Endothelial cell of umbilical vein (primary cell): Measurements from ENCODE around the gene MAN2C1. TPM values are rescaled to one million over a fixed set of nuclear protein-coding genes. Genes with fewer than 3 reads are reported as not detected.
"Not testable (repeated sequence)": the region's sequence is repeated elsewhere in the genome, so short reads cannot be mapped to it uniquely, and the experiment has no call there.

Experiments used
- BruUV-seq: library from RNA; stranded (reverse); fragments of 400-500 nt; replicated peaks from 2 replicates; lab custom pipeline; 2021; lab: Mats Ljungman, UMichigan
- CTCF ChIA-PET: fragments of 300-600, 350-600 bp; sonication (Branson Sonifier 250); formaldehyde crosslinking; loops from one replicate; lab custom pipeline; 2021; ENCODE audit warnings: antibody characterized with exemption, inconsistent platforms; lab: Charles Lee
- POLR2A ChIA-PET: fragments of 300-600, 350-600 bp; sonication (Branson Sonifier 250); formaldehyde crosslinking; loops from one replicate; lab custom pipeline; 2021; ENCODE audit warnings: antibody characterized with exemption, inconsistent platforms; lab: Charles Lee
- DNase-seq: peaks from one replicate; pipeline ENCODE4 v3.0.0-alpha.2; 2011; ENCODE audit warnings: low read depth, low spot score
- FAIRE-seq: peaks from 2 replicates; lab custom pipeline; 2011; peaks lifted over from hg19 to GRCh38; lab: Jason Lieb, UNC
- H2AFZ ChIP-seq: 2 replicates; pipeline ENCODE4 v1.6.0; 2012; ENCODE audit warnings: low read depth, low read length, control low read depth, inconsistent platforms
- H3K27ac ChIP-seq: 2 replicates; pipeline ENCODE4 v1.5.1; 2011; ENCODE audit warnings: low read depth, mild to moderate bottlenecking, control low read depth, low read length, moderate library complexity; ENCODE audit not compliant: insufficient read depth
- H3K27me3 ChIP-seq, 2 experiments: 2 replicates each; pipeline versions ENCODE4 v1.6.0 to v1.6.1; 2011; ENCODE audit warnings: low read length in 2 of 2, mixed read lengths in 1 of 2; ENCODE audit not compliant: control insufficient read depth in 2 of 2, insufficient read depth in 2 of 2
- H3K36me3 ChIP-seq, 2 experiments: 2 replicates in 1 of 2; 3 replicates in 1 of 2; pipeline ENCODE4 v1.5.1; 2011; ENCODE audit warnings: low read length in 2 of 2, mild to moderate bottlenecking in 1 of 2, moderate library complexity in 1 of 2; ENCODE audit not compliant: control insufficient read depth in 2 of 2, insufficient read depth in 2 of 2; ENCODE audit errors: extremely low read depth in 1 of 2
- H3K4me1 ChIP-seq: 3 replicates; pipeline ENCODE4 v1.5.1; 2011; ENCODE audit warnings: mild to moderate bottlenecking, low read length; ENCODE audit not compliant: control insufficient read depth, insufficient read depth; ENCODE audit errors: extremely low read depth
- H3K4me2 ChIP-seq: 2 replicates; pipeline ENCODE4 v1.6.1; 2011; ENCODE audit warnings: low read length, control low read depth, mixed read lengths; ENCODE audit not compliant: insufficient read depth
- H3K4me3 ChIP-seq, 3 experiments: fragments of 200-600 bp in 1 of 3; sonication (generic), shearing (Covaris generic) in 1 of 3; replicated peaks in 1 of 3; 2 replicates each; pipeline ENCODE4 v1.5.1; 2011 to 2016; ENCODE audit warnings: control low read depth in 3 of 3, low read length in 3 of 3, mild to moderate bottlenecking in 2 of 3, inconsistent platforms in 1 of 3, low read depth in 1 of 3, moderate library complexity in 1 of 3; ENCODE audit not compliant: insufficient read depth in 1 of 3
- H3K79me2 ChIP-seq: 2 replicates; pipeline ENCODE4 v1.6.0; 2012; ENCODE audit warnings: low read length, inconsistent platforms; ENCODE audit not compliant: control insufficient read depth, insufficient read depth
- H3K9ac ChIP-seq: replicated peaks from 2 replicates; pipeline ENCODE3; 2011; ENCODE audit warnings: low read length, control low read depth; ENCODE audit not compliant: insufficient read depth; ENCODE audit errors: extremely low read depth
- H3K9me1 ChIP-seq: replicated peaks from 3 replicates; pipeline ENCODE4 v1.6.0; 2011; ENCODE audit warnings: mild to moderate bottlenecking, low read length; ENCODE audit not compliant: control insufficient read depth, insufficient read depth; ENCODE audit errors: extremely low read depth
- H3K9me3 ChIP-seq: replicated peaks from 2 replicates; pipeline ENCODE4 v1.5.1; 2012; ENCODE audit warnings: low read length, inconsistent platforms; ENCODE audit not compliant: control insufficient read depth, insufficient read depth
- H4K20me1 ChIP-seq: replicated peaks from 2 replicates; pipeline ENCODE3; 2011; ENCODE audit warnings: mild to moderate bottlenecking, low read length; ENCODE audit not compliant: control insufficient read depth, insufficient read depth; ENCODE audit errors: extremely low read depth
- EZH2 ChIP-seq: IDR thresholded peaks from 2 replicates; pipeline ENCODE4 v1.6.1; 2012; ENCODE audit warnings: borderline replicate concordance, low read depth, mild to moderate bottlenecking, moderate library complexity, low read length, inconsistent platforms; ENCODE audit not compliant: severe bottlenecking
- FOS ChIP-seq: IDR thresholded peaks from 2 replicates; pipeline ENCODE4 v1.6.1; 2011; ENCODE audit warnings: mild to moderate bottlenecking, low read length, moderate library complexity, borderline replicate concordance; ENCODE audit not compliant: insufficient read depth
- GATA2 ChIP-seq: IDR thresholded peaks from 2 replicates; pipeline ENCODE4 v1.7.0; 2011; ENCODE audit warnings: low read depth, mild to moderate bottlenecking, moderate library complexity, mixed read lengths, low read length; ENCODE audit not compliant: insufficient read length, insufficient read depth
- JUN ChIP-seq: IDR thresholded peaks from 2 replicates; pipeline ENCODE4 v1.6.1; 2011; ENCODE audit warnings: borderline replicate concordance, low read depth; ENCODE audit not compliant: insufficient read length, insufficient read depth
- MYC ChIP-seq: IDR thresholded peaks from one replicate; pipeline ENCODE4 v1.6.1; 2011; ENCODE audit warnings: mild to moderate bottlenecking, low read depth, low read length
- POLR2A ChIP-seq: IDR thresholded peaks from 2 replicates; pipeline ENCODE4 v1.6.1; 2012; ENCODE audit warnings: low read depth, mild to moderate bottlenecking, control low read depth, low read length
- POLR2AphosphoS5 ChIP-seq: IDR thresholded peaks from 2 replicates; pipeline ENCODE4 v1.6.1; 2012; ENCODE audit warnings: low read depth, mild to moderate bottlenecking, control low read depth, low read length, moderate library complexity; ENCODE audit not compliant: insufficient read depth
- dilution Hi-C: fragments of 300-500 bp; cut with MboI; formaldehyde crosslinking; loops from one replicate; pipeline ENCODE4 v1.15.0; 2019; ENCODE audit warnings: low sequenced_read_pairs; ENCODE audit not compliant: extremely low pct_ligation_motif_present
- intact Hi-C: fragments of 100-400 bp; cut with micrococcal nuclease; formaldehyde crosslinking; loops from one replicate; pipeline ENCODE4 v1.10.0; 2022
- polyA plus RNA-seq, 4 experiments: library from polyadenylated mRNA; depleted of rRNA in 3 of 4; stranded (reverse) in 3 of 4; unstranded in 1 of 4; fragments of >200 nt; gene quantifications; 2 replicates each; pipeline versions ENCODE4 v1.2.1 to v1.2.3, GENCODE V29; 2011 to 2012; ENCODE audit warnings: missing spikeins in 1 of 4
- total RNA-seq: library from RNA; stranded (reverse); gene quantifications from 2 replicates; pipeline ENCODE4 v1.2.3, GENCODE V29; 2021
- TF ChIP-seq, protein P1 (sequence below): IDR thresholded peaks from 2 replicates; pipeline ENCODE4 v1.6.1; 2011; ENCODE audit not compliant: insufficient read depth, insufficient read length
- TF ChIP-seq, protein P2 (sequence below), 2 donors: IDR thresholded peaks; 1 replicate in 1 of 2; 2 replicates in 1 of 2; pipeline ENCODE4 v1.5.1; 2011; ENCODE audit warnings: low read length in 2 of 2, mild to moderate bottlenecking in 2 of 2, moderate library complexity in 2 of 2, control low read depth in 1 of 2, inconsistent platforms in 1 of 2, low read depth in 1 of 2; ENCODE audit not compliant: insufficient read depth in 1 of 2; ENCODE audit errors: extremely low read depth in 1 of 2

Gene MAN2C1
- total and polyA plus RNA-seq, 2 donors (not counting 3 experiments of a cell fraction or from before 2014, with no cell fraction given) = 198 to 248 TPM

DNA sequence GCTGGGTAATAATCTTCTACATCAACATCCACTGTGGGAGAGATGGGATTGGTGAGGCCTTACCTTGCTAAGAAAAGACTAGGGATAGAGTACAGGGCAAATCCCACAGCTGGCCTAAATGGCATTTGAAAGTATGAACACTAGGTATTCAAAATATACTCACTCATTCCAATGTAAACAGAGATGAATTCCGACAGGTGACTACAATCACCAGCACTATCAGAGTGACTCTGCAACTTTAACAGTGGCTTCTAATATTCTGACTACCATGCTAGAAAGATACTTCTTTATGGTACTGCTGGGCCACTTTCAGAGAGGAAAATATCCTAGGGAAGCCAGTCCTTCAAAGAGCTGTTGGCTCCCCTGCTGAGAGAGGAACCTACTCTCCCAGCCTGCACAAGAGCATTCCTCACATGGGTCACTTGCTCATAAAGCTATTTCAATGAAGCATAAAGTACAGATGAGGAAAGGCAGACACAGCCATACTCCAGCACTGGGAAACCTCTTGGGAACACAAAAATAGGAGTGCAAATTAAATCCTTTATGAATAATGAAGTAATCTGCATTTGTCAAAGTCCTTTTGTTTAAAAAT is 21.5 kb upstream of the MAN2C1 start:
- Histone ChIP-seq H4K20me1 (no peaks in the 10 kb centered on the region), H3K4me1 (no peaks in the 10 kb centered on the region), H3K27ac (no peak overlapping the region), H3K27me3 (no peaks in the 10 kb centered on the region), H3K4me2 (no peak overlapping the region), H3K79me2 (no peaks in the 10 kb centered on the region), H3K9ac (no peak overlapping the region), H3K9me3 (no peaks in the 10 kb centered on the region), H3K36me3 (peaks cover 15 to 31% of the 10 kb centered on the region in 2 experiments), H2AFZ (no peak overlapping the region), H3K9me1 (no peaks in the 10 kb centered on the region), H3K4me3 (no peak overlapping the region)
- intact Hi-C loops = no loop called here
- POLR2A ChIA-PET = no interaction called here
- FAIRE-seq = no peak
- no TSS peak for BruUV-seq
- dilution Hi-C loops = no loop called here
- DNase-seq = no peak
- TF ChIP-seq GATA2 (no peak), EZH2 (no peak), JUN (no peak), FOS (no peak), POLR2A (no peak), POLR2AphosphoS5 (no peak), MYC (no peak)
- TF ChIP-seq, protein P1, sequence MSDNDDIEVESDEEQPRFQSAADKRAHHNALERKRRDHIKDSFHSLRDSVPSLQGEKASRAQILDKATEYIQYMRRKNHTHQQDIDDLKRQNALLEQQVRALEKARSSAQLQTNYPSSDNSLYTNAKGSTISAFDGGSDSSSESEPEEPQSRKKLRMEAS = no peak
- TF ChIP-seq, protein P2, sequence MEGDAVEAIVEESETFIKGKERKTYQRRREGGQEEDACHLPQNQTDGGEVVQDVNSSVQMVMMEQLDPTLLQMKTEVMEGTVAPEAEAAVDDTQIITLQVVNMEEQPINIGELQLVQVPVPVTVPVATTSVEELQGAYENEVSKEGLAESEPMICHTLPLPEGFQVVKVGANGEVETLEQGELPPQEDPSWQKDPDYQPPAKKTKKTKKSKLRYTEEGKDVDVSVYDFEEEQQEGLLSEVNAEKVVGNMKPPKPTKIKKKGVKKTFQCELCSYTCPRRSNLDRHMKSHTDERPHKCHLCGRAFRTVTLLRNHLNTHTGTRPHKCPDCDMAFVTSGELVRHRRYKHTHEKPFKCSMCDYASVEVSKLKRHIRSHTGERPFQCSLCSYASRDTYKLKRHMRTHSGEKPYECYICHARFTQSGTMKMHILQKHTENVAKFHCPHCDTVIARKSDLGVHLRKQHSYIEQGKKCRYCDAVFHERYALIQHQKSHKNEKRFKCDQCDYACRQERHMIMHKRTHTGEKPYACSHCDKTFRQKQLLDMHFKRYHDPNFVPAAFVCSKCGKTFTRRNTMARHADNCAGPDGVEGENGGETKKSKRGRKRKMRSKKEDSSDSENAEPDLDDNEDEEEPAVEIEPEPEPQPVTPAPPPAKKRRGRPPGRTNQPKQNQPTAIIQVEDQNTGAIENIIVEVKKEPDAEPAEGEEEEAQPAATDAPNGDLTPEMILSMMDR (IDR thresholded peaks at IDR 0.05; ENCODE audit: extremely low read depth in 1 of 2, insufficient read depth in 1 of 2, low read depth in 1 of 2, low read length in 2 of 2) = no peak
- CTCF ChIA-PET = interaction anchor here (0.7 to 1.5 kb wide), 3 partner anchors 8 to 21 kb away, joined by 3 to 5 read pairs (median 3); partner anchors contain the start of gene MAN2C1

DNA sequence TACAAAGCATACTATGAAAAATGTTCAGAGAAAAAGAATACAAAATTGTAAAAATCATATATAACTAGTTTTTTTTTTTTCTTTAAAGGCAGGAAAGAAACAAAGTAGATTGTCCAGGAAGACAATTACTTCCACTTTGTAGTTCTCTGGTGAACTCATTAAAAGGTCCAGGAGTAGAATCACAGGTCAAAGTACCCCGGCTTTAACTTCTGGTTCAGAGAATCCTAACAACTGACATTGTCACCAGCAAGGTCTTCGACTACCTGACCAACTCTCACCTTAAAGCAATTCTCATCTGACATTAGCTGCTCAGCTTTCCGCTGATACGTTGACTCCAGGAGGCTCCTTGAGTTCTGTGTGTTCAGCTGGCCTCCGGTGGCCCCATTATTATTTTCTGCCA is 15.6 kb upstream of the MAN2C1 start:
- H3K9me1 ChIP-seq, H2AFZ ChIP-seq, H3K79me2 ChIP-seq, H3K4me1 ChIP-seq, CTCF ChIA-PET, POLR2A ChIA-PET, H3K27ac ChIP-seq, FAIRE-seq, H3K4me2 ChIP-seq, dilution Hi-C loops, H4K20me1 ChIP-seq, intact Hi-C loops, DNase-seq, H3K4me3 ChIP-seq, H3K27me3 ChIP-seq, BruUV-seq, H3K9ac ChIP-seq, H3K9me3 ChIP-seq: not testable (repeated sequence)
- H3K36me3 ChIP-seq = peaks cover 20 to 26% of the 10 kb centered on the region in 2 experiments
